DLD1 (cell line): ENCODE results near the gene FIGNL1.

Experiments used
- in situ Hi-C: cut with HindIII; loops from 2 replicates; pipeline ENCODE4 v1.10.0; 2017; ENCODE audit warnings: low sequenced_read_pairs

FIGNL1 gene

GRCh38 chr7:50431316-50431715, 18.8 kb downstream of the FIGNL1 start:
- in situ Hi-C loops, result loop anchor here (25.0 kb wide), 1 partner anchor 219 kb away; no protein-coding TSS in a partner anchor

DNA sequence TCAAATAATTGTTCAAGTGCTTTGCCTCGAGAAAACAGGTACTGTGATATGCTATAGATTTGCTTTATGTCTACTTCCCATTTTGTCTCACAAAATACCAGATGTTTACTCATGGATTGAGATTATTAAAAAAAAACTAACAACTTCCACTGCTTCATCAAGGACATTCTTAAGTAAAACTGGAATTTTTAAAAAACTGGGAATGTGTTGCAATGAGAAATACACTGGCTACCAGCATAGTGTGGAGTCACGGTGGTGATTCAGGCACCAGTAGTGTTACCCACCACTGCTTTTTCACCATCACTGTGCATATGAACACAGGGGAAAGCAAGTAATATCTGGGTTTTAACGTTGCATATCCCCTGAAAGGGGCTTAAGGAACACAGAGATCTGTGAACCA, 21.2 kb downstream of the FIGNL1 start:
- in situ Hi-C loops, result loop anchor here (25.0 kb wide), 1 partner anchor 217 kb away; no protein-coding TSS in a partner anchor

GRCh38 chr7:50427518-50427917, 22.6 kb downstream of the FIGNL1 start:
- in situ Hi-C loops, result loop anchor here (25.0 kb wide), 1 partner anchor 215 kb away; no protein-coding TSS in a partner anchor

DNA sequence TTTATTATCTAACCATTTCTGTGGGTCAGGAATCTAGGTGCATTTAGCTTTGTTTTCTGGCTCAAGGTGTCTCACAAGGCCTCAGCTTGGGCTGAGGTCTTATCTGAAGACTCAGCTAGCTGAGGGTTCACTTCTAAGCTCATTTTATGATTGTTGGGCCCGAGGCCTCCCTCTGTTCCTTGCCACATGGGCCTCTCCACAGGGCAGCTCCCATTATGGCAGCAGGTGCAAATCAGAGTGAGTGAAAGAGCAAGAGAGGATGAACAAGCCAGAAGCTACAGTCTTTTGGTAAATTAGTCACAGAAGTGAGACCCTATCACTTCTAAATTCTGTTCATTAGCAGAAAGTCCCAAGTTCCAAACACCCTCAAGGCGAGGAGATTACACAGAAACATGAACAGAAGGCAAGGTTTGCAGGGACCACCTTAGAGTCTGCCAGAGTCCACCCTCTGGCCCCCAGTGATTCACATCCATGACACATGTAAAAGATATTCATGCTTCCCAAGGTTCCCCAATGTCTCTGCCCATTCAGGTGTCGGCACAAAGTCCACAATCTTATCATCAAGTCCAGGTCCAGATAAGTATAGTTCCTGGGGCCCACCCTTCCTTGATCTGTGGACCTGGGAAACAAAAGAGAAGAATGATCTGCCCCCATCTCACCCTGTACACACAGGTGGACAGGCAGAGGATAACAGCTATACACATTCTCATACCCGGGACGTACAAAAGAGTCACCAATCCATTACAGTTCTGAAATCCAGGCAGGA, 23.7 kb downstream of the FIGNL1 start:
- in situ Hi-C loops, result loop anchor here (25.0 kb wide), 1 partner anchor 214 kb away; no protein-coding TSS in a partner anchor

- in situ Hi-C loops, result loop anchor here (25.0 kb wide), 1 partner anchor 213 kb away; no protein-coding TSS in a partner anchor
Measured at GRCh38 chr7:50425318-50425717, 24.8 kb downstream of the FIGNL1 start.

DNA sequence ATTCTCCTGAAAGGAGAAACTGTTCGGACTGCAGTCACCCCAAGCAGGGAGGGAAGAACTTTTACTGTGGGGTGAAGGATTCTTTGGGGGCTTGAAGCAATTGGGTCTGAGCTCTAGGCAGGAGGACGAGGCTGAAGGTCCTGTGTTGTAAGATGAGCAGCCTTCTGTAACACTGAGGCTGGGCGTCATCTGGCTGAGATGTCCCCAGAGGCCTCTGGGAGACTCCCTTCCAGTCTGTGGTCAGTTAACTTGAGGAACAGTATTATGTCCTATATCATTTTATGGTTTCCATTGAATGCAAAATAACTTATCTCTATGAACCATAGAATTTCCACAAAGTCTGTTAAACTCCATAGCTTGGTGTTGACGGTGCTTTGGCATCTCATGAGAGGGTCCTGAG, 26.3 kb downstream of the FIGNL1 start:
- in situ Hi-C loops, result no loop called here

GRCh38 chr7:50422858-50423257, 27.3 kb downstream of the FIGNL1 start:
- in situ Hi-C loops, result no loop called here

- in situ Hi-C loops, result no loop called here
Measured at GRCh38 chr7:50421043-50421442, 29.1 kb downstream of the FIGNL1 start.

GRCh38 chr7:50418526-50419290, 31.4 kb downstream of the FIGNL1 start:
- in situ Hi-C loops, result no loop called here

- in situ Hi-C loops, result no loop called here
Measured at GRCh38 chr7:50418086-50418515, 32.0 kb downstream of the FIGNL1 start.

- in situ Hi-C loops, result no loop called here
Measured at GRCh38 chr7:50416527-50417182, 33.5 kb downstream of the FIGNL1 start.

- in situ Hi-C loops, result no loop called here
Measured at GRCh38 chr7:50415844-50416364, 34.2 kb downstream of the FIGNL1 start.

DNA sequence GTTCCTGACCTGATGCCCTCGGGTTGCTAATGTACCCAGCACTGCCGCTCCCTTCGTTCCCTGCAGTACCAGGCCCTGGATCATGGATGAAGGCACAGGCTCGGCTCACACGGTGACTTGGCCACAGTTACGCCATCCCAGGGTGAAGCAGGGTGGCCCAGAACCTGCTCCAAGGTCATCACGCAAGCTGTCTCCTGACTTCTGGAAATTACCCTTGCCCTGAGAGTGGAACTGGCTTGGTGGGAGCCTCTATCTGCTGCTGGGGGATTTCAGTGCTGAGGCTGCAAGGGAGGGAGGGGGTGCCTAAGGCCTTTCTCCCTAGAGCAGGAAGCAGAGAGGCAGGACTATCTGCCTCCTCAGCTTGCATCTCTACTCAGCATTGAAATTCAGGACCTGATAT, 36.6 kb downstream of the FIGNL1 start:
- in situ Hi-C loops, result no loop called here

GRCh38 chr7:50412973-50413372, 37.2 kb downstream of the FIGNL1 start:
- in situ Hi-C loops, result no loop called here

GRCh38 chr7:50411332-50411731, 38.8 kb downstream of the FIGNL1 start:
- in situ Hi-C loops, result no loop called here

- in situ Hi-C loops, result no loop called here
Measured at GRCh38 chr7:50409856-50410745, 40.0 kb downstream of the FIGNL1 start.

GRCh38 chr7:50406935-50407334, 43.2 kb downstream of the FIGNL1 start:
- in situ Hi-C loops, result no loop called here

- in situ Hi-C loops, result no loop called here
Measured at GRCh38 chr7:50405221-50405620, 44.9 kb downstream of the FIGNL1 start.

GRCh38 chr7:50404392-50404791, 45.8 kb downstream of the FIGNL1 start:
- in situ Hi-C loops, result no loop called here

- in situ Hi-C loops, result no loop called here
Measured at GRCh38 chr7:50400114-50400513, 50.0 kb downstream of the FIGNL1 start.
